ENCODE measurements around the gene TUBA3C. TPM values are rescaled to one million over a fixed set of nuclear protein-coding genes. Genes with fewer than 3 reads are reported as not detected.

The TUBA3C gene
- total RNA-seq, 1 donor from 2014 or later: not detected

GRCh38 chr13:19169496-19169895 lies 12.1 kb downstream of the TUBA3C start:
- DNase-seq (ENCODE audit: low read depth in 2 of 2): no peak

- no peak for DNase-seq (ENCODE audit: low read depth in 2 of 2)
These were observed 20.3 kb downstream of the TUBA3C start for GRCh38 chr13:19161308-19161707.

GRCh38 chr13:19159761-19160420 lies 21.7 kb downstream of the TUBA3C start:
- DNase-seq (ENCODE audit: low read depth in 2 of 2): no peak

GRCh38 chr13:19159181-19159580 lies 22.4 kb downstream of the TUBA3C start:
- no peak for DNase-seq (ENCODE audit: low read depth in 2 of 2)

- DNase-seq (ENCODE audit: low read depth in 2 of 2): no peak
These were observed 23.0 kb downstream of the TUBA3C start for GRCh38 chr13:19158526-19159174.

GRCh38 chr13:19158006-19158405 lies 23.6 kb downstream of the TUBA3C start:
- DNase-seq (ENCODE audit: low read depth in 2 of 2): no peak

- DNase-seq (ENCODE audit: low read depth in 2 of 2): no peak
These were observed 24.2 kb downstream of the TUBA3C start for GRCh38 chr13:19157461-19157860.

- DNase-seq (ENCODE audit: low read depth in 2 of 2): no peak
These were observed 25.4 kb downstream of the TUBA3C start for GRCh38 chr13:19156013-19156825.

GRCh38 chr13:19155321-19155861 lies 26.2 kb downstream of the TUBA3C start:
- no peak for DNase-seq (ENCODE audit: low read depth in 2 of 2)

- no peak for DNase-seq (ENCODE audit: low read depth in 2 of 2)
These were observed 26.8 kb downstream of the TUBA3C start for GRCh38 chr13:19154843-19155242.

GRCh38 chr13:19153782-19154450 lies 27.7 kb downstream of the TUBA3C start:
- no peak for DNase-seq (ENCODE audit: low read depth in 2 of 2)

GRCh38 chr13:19152403-19152802 lies 29.2 kb downstream of the TUBA3C start:
- DNase-seq (ENCODE audit: low read depth in 2 of 2): no peak

GRCh38 chr13:19151581-19152263 lies 29.9 kb downstream of the TUBA3C start:
- DNase-seq (ENCODE audit: low read depth in 2 of 2): no peak

- no peak for DNase-seq (ENCODE audit: low read depth in 2 of 2)
These were observed 30.9 kb downstream of the TUBA3C start for GRCh38 chr13:19150712-19151228.

- DNase-seq (ENCODE audit: low read depth in 2 of 2): no peak
These were observed 31.4 kb downstream of the TUBA3C start for GRCh38 chr13:19150226-19150625.

GRCh38 chr13:19148561-19148960 lies 33.1 kb downstream of the TUBA3C start:
- DNase-seq (ENCODE audit: low read depth in 2 of 2): no peak
